ENCODE results near the gene SERTAD3.
"Not testable (repeated sequence)": the region's sequence is repeated elsewhere in the genome, so short reads cannot be mapped to it uniquely, and the experiment has no call there.

SERTAD3 gene

DNA sequence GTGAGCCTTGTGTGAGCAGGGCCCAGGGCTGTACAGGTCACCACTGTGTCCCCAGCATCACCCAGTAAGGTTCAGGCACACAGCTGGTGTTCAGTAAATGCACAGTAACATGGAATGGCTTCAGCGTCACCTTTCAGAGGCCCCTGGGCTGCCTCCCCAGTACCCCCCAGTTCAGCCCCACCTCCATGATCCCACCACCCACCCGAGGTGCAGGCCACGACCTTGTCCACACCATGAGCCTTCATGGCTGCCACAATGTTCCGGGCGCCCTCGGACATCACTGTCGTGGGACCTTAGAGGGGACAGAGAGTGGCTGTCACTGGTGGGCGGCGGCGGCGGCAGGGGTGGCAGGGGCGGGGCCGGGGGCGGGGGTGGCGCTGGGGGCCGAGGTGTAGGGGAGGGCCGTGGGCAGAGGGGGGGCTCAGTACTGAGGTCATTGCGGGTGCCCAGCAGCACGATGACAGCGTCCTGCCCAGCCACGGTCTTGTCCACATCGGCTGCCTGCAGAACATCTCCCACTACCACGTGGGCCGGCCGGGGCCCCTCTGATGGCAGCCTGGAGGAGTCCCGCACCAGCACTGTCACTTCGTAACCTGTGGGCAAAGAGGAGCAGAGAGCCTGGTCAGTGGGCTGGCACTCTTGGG, 13.9 kb upstream of the SERTAD3 start:
- DNase-seq = no peak

DNA sequence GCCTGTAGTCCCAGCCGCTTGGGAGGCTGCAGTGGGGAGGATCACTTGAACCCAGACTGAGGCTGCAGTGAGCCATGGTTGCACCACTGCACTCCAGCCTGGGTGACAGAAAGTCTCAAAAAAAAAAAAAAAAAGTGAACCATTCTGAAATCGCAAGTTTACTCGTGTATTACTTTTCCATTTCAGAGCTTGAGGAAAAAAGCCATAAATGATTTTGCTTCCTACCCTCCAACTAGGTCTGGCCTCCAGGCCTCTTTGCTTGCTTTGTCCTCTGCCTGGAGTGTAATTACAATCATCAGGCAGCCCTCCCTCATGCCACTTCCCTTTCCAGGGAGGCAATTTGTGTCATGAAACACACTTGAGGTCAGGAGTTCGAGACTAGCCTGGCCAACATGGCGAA, 12.9 kb upstream of the SERTAD3 start:
- no peak for DNase-seq

DNA sequence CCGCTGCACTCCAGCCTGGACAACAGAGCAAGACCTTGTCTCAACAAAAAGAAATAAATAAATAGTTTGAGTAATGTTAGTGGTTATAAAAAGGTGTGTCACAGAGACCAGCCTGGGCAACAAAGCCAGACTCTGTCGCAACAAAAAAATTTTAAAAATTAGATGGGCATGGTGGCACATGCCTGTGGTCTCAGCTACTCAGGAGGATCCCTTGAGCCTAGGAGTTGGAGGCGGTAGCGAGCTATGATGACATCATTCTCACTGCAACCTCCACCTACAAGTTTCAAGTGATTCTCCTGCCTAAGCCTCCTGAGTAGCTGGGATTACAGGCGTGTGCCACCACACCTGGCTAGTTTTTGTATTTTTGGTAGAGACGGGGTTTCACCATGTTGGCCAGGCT, 9.8 kb upstream of the SERTAD3 start:
- not testable (repeated sequence) for DNase-seq

DNA sequence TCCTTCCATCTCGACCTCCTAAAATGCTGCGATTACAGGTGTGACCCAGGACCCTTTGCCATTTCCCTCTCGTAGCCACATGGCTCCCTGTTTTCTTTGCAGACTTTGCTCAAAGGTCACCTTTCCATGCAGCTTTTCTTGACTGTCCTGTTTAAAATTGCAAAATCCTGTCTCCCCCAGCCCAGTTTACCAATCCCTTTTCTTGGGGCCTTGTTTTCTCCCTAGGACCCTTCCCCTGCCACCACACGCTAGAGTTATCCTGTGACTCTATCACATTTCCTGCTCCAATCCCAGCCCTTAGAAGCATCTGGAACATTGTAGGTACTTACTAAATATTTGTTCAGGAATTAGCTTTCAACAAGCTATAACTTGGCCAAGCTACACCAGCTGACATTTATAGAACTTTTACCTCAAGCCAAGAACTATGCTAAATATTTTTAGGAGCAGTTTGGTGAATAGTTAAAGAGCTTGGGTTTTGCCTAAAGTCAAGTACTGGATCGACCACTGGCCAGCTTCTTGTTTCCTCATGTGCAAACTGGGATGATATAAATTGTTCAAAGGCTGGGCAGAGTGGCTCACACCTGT, 9.1 kb upstream of the SERTAD3 start:
- DNase-seq = no peak

DNA sequence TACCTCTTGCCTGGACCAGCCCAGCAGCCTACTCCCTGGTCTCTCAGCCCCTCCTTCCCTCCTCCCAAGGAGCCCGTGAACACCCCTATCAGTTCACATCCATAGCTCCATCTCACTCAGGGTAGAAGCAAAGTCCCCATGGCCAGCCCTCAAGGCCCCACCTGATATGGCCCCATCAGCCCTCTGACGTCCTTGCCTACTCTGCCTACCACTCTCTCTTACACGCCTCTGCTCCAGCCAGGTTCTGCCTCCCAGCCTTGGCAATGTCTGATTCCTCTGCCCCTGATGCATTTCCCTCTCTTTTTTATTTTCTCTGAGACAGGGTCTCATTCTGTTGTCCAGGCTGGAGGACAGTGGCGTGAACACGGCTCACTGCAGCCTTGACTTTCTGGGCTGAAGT, 7.9 kb upstream of the SERTAD3 start:
- DNase-seq = no peak

DNA sequence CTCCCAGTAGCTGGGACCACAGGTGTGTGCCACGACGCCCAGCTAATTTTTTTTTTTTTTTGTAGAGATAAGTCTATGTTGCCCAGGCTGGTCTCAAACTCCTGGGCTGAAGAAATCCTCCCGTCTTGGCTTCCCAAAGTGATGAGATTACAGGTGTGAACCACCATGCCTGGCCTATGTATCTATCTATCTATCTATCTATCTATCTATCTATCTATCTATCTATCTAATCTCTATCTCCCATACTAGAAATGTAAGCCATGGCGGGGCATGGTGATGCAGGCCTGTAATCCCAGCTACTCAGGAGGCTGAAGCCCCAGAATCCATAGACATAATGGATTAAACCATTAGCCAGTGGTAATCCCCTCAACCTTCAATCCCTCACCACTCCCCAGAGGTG, 6.5 kb upstream of the SERTAD3 start:
- DNase-seq = no peak

DNA sequence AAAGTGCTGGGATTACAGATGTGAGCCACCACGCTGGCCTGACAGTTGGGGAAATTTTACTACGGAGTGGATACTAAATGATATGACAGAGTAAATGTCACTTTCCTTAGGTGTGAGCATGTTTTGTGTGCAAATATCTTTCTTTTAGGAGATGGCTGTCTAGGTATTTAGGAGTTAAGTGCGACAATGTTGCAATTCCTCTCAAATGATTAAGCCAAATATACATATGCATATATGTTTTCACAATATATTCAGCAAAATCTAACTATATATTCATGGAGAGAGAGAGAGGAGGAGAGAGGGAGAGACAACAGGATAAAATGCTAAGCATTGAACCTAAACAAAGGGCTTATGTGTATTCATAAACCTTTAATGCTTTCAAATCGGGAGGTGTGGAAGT, 5.4 kb upstream of the SERTAD3 start:
- no peak for DNase-seq

DNA sequence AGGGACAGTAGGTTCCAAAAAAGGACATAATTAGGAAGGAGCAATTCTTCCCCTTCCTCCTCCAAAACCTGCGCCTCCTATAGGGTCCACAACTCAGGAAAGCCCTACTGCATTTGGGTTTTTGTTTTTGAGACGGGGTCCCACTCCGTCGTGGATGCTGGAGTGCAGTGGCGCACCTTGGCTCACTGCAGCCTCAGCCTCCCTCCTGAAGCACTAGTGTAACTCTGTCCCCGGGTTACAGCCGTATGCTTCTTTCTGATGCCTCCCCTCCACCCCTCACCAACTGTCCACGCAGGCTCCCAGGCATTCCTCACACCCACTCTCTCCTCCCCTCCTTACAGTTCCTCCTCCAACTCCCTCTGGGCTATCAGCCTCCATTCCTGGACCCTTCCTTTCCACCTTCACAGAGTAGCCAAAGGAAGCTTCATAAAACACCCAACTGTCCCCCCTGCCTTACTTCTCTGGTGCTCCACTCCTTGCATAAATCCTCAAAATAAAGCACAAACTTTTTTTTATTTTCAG, 2.2 kb upstream of the SERTAD3 start:
- DNase-seq = no peak

DNA sequence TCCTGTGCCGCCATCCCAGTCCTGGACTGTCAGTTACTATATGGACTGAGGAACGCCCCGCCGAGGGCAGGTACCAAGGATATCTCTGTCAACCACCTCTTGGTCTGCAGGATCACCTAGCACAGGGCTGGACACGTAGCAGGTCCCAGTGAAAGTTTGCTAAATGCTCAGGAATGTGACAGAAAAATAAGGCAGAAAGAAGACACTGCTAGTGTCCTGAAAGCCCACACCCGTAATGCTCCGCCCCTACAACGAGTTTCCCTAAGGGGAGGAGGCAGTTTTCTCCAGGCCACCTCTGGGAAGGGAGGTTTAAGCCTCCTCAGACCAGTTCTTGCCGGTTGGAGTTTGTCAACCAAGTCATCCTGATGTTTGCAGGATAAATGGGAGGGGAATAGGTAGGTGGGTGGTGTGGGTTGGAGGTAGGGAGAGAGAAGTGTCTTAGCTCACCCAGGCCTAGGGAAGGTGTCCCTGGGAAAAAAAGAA, 1.7 kb upstream of the SERTAD3 start:
- no peak for DNase-seq

DNA sequence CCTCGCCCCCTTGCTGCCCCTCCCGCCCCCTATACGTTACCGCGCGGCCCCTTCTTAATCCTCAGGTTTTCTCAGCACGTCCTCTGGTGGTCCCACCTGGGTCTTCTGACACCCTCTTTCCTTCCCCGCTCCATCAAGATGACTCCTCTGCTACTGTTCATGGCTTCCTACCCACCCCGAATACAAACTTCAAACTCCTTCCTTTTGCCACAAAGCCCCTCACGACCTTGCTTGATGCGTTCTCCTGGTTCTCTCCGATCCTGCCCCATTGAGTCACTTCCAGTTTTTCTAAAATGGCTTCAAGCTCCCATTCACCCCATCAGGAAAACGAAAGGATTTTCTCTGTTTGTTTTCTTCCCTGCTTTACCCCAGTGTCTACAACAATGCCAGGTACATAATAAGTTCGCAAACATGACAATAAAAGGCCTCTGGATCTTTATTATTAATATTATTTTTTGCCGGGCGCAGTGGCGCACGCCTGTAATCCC, 734 bp upstream of the SERTAD3 start:
- no peak for DNase-seq

DNA sequence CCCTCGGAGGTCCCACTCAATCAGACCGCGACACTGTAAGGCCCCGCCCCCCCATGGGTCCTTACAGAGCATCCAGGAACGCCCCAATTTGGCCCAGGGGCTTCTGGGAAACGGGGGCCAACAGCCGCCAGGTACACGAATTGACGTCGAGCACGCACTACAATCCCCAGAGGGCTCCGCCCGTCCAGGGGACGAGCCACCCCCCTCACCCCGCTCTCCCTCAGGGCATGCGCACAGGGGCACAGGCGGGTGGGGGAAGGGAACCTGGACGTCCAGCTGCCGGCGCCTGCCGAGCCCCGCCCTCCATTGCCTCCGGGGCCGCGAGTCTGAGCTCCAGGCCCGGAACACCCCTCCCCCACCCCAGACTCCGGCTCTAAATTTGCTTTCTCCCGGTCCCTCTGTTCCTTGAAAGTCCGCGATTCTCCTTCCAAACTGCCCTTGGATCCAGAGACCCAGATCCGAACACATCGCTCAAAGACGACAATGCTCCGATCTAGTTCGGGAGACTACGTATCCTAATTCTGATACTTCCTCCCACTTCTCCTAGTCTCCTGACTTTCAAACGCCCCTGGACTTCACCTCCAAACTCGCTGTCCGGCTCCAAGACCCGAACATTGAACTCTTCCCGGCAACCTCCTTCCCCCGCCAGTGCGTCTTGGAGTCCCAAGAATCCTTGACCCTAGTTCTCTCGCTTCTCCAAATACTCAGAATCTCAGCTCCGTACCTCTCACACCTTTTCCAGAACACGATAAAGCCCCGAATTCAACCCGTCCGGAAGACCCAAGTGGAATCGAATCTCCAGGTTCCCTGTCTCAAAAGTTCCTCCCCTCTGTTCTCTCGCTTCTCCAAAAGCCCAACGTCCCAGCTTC, 770 bp downstream of the SERTAD3 start:
- peak; percentile 98 for DNase-seq

DNA sequence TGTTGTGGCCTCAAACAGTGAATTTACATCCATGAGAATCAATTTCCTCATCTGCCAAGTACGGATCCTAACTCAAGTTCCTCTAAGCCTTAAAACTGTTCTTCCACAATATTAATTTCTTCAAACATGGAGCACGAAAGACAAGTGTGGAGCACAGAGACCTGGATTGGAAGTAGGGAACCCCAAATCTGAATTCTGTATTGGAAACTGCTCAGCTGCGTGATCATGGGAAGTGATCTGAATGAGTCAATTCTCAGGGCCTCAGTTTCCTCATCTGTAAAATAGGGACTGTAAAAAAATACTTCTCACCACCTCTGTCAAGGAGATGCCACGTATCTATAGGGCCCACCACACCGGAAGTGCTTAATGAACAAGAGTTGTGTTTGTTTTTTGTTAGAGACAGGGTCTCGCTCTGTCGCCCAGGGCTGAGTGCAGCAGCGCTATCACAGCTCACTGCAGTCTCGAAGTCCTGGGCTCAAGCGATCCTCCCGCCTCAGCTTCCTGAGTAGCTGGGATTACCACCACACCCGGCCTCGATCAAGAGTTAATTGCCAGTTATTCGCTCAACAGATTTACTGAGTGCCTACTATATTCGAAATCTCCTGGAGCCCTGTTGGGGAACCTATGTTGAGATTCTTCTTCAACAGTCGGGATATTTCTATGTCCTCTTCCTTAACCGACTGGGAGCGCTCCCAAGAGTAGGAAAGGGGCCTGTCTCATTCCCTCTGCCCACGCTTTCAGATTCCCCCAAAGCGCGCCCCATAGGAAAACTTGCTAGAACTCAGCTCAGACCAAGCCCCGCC, 1.6 kb downstream of the SERTAD3 start:
- no peak for DNase-seq

DNA sequence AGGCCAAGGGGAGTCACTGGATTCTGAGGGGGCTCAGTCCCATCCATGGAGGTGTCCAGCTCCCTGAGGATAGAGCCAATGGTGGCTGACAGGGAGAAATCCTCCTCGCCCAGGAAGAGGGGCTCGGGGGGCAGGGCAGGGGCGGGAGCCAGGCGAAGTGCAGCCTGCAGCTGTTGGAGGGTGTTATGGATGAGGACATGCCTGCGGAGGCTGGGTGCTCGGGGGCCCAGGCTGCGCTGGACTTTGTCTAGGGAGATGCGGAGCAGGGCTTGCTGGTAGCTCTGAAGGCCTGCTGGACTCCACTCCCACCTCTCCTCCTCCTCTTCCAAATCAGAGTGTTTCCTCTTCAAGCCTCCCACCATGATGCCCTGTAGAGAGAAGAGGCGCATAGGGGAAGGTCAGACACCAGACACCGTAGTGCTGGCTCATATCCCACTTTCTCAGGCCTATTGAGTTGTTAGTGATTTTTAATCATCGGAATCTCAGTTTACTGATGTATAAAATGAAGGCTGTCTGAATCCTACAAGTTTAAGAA, 2.3 kb downstream of the SERTAD3 start:
- no peak for DNase-seq

DNA sequence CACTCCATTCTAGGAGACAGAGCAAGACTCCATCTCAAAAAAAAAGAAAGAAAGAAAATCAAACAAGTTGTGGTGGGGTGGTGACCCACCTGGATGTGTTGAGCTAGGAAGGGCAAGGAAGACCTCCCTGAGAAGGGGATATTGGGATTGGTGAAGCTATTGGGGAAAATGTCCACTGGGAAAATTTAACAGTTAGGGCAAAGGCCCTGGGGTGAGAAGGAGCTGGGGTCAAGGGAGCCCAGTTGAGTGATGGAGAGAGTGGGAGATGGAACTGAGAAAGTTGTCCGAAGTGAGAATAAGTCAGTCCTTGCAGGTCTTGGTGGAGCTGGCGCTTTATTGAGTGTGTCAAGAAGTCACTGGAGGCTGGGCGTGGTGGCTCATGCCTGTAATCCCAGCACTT, 5.9 kb downstream of the SERTAD3 start:
- no peak for DNase-seq

DNA sequence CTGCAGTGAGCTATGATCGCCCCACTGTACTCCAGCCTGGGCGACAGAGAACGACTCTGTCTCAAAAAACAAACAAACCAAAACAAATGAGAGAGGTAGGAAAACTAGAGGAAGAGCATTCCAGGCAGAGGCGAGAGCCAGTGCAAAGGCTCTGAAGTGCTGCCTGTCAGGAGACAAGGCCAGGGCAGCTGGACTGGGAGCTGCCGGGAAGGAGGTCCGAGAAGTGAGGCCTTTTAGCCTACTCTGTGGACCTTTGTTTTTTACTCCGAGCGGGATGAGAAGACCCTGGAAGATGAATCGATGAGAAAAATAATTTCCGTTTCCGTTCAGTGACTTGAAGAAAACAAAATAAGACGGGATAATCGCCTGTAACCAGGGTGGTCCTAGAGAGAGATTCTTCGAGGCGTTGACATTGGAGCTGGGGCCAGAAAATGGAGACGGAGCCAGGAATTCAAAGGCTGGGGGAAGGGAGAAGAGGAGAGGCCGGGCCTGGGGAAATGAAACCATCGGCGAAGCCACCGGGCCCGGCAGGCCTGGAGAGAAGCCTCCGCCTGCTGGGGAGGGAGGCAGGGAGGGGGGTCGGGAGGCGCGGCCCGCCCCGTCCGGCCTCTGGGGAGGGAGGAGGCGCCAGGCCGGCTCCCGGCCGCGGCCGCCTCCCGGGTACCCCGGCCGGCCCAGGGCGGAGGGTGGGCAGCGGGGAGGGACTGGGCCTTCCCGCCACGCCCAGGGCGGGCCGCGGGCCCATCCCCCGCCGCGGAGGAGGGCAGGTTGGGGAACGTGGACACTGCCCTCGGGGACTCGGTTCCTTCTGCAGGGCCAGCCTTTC, 10.5 kb downstream of the SERTAD3 start:
- peak; percentile 58 for DNase-seq

DNA sequence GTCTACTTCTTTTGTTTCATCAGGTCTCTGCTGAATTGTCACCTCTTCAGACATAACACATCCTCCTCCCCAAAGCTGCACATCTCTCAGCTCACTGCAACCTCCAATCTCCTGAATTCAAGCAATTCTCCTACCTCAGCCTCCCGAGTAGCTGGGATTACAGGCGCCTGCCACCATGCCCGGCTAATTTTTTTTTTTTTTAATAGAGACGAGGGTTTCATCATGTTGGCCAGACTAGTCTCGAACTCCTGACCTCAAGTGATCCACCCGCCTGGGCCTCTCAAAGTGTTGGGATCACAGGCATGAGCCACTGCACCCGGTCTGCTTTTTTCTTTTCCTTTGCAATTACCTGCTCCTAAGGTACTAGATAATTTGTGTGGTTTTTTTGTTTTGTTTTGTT, 11.4 kb downstream of the SERTAD3 start:
- not testable (repeated sequence) for DNase-seq

DNA sequence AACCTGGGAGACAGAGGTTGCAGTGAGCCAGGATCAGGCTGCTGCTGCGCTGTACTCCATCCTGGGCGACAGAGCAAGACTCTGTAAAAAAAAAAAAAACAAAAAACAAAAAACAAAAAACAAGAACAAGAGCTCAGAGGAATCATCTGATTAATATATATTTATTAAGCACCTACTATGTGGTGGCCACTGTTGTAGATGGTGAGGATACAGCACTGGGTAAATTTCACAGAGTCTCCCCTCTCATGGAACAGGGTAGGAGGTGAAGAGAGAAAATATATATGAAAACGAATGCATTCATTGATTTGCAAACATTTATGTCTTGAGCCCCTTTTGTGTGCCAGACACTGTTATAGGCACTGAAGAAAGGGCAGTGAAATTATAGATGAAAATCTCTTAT, 12.4 kb downstream of the SERTAD3 start:
- no peak for DNase-seq

DNA sequence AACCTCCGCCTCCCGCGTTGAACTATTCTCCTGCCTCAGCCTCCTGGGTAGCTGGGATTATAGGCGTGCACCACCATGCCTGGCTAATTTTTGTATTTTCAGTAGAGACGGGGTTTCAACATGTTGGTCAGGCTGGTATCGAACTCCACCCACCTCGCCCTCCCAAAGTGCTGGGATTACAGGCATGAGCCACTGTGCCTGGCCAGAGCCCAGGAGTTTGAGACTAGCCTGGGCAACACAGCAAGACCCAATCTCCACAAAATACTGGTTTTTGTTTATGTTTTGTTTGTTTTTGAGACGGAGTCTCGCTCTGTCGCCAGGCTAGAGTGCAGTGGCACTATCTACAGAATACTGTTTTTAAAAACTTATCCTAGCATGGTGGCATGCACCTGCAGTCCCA, 13.9 kb downstream of the SERTAD3 start:
- DNase-seq = not testable (repeated sequence)

DNA sequence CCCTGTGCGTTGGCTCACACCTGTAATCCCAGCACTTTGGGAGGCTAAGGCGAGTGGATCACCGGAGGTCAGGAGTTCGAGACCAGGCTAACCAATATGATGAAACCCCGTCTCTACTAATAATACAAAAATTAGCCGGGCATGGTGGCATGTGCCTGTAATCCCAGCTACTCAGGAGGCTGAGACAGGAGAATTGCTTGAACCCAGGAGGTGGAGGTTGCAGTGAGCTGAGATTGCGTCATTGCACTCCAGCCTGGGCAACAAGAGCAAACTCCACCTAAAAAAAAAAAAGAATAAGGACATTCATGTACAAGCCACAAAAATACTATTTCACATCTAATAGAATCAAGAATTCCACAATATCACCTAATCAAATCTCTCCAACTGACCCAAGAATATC, 15.9 kb downstream of the SERTAD3 start:
- not testable (repeated sequence) for DNase-seq

DNA sequence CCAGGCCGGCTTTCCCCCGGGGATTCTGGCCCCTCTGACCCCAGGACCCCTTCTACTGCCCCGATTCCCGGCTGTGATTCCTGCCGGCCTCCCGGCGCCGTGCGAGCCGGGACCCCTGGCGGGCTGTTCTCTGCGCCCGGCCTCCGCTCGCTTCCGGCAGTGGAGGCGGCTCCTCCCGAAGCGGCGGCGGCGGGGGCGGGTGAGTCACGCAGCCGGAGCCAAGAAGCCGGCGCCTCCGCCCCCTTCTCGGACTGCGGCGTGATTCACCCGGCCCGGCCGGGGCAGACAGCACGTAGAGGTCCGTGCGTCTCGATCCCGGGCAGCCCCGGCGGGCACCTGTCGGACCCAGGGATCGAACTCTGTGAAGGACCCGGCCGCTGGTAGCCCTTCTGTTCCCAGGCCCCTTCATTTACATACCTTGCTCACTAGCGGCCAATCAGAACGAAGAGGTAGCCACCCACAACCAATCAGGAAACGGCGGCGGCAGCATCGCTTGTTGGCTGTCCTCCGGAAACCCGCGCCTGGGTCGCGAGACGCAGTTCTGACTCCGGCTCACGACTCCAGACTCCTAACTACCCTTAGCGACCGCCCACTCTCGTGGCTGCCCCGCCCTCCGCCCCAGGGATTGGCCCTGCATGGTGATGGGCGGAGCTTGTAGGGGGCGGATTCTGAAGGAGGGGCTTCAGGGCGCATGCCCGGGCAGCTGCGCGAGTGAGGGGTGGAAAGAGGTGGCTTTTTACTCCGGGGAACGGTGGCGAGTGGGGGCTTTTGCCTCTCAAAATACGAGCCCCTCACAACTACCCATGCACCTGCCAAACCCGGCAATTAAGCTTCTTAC, 18.5 kb downstream of the SERTAD3 start, which contains the start of gene SERTAD1:
Gene SERTAD1, minus strand, starts transcription at position 543 of the 838 bp plus-strand sequence. CDS start 2,446 bp downstream, outside the sequence.
- peak; percentile 99 for DNase-seq

All from NCI-H526 treated with DMSO at 0.1 percent for 48 hours (cell line).